Chondrocyte (in vitro differentiated cells): ENCODE data around the gene ARID5B. TPM values are rescaled to one million over a fixed set of nuclear protein-coding genes. Genes with fewer than 3 reads are reported as not detected.
A peak's percentile ranks its signal among the peaks of the same experiment; 100 is the strongest.

Source experiments
- DNase-seq: peaks from one replicate; pipeline ENCODE4 v3.0.0; 2021; ENCODE audit warnings: mixed read lengths, low spot score
- H3K27ac Mint-ChIP-seq: one replicate; pipeline ENCODE4 v1.8.0; 2021; ENCODE audit warnings: mild to moderate bottlenecking, moderate library complexity, mixed read lengths; ENCODE audit not compliant: unreplicated experiment
- H3K27me3 Mint-ChIP-seq: 2 replicates; pipeline ENCODE4 v1.8.0; 2021; ENCODE audit warnings: low read depth, mixed read lengths
- H3K36me3 Mint-ChIP-seq: 2 replicates; pipeline ENCODE4 v1.8.0; 2021; ENCODE audit warnings: low read depth, mixed read lengths
- H3K4me1 Mint-ChIP-seq: 2 replicates; pipeline ENCODE4 v1.8.0; 2021; ENCODE audit warnings: low read depth, mild to moderate bottlenecking, mixed read lengths
- H3K4me3 Mint-ChIP-seq: one replicate; pipeline ENCODE4 v1.8.0; 2021; ENCODE audit warnings: mild to moderate bottlenecking, moderate library complexity, mixed read lengths; ENCODE audit not compliant: unreplicated experiment
- H3K9me3 Mint-ChIP-seq: 2 replicates; pipeline ENCODE4 v1.8.0; 2021; ENCODE audit warnings: low read depth, mixed read lengths
- total RNA-seq: library from RNA; stranded (reverse); gene quantifications from 3 replicates; pipeline ENCODE4 v1.2.1, GENCODE V29; 2021
- TF ChIP-seq, protein P1 (sequence below): fragments of 200-600 bp; sonication (generic); IDR thresholded peaks from 2 replicates; pipeline ENCODE4 v1.5.0; 2021; ENCODE audit warnings: antibody characterized with exemption, mild to moderate bottlenecking, moderate library complexity

ARID5B gene
- total RNA-seq, 1 donor from 2014 or later = 93.6 TPM

DNA sequence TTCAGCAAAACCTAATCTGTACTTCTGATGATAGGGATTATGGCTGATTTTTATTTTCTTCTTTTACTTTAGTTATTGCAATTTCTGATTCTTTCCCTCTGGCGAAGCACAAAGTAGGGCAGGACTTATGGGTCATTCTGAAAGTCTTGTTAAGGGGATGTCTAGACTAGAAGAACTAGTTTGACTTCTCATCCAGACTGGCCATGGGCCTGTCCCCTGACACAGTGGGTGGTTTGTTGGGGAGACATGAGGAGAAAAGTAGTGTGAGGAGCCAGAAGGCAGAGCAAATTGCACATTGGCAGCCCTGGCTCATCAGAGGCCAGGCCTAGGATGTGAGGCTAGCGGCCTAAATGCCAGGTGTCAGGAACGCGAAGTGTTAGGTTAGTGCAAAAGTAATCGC, 214.3 kb downstream of the ARID5B start:
- TF ChIP-seq, protein P1, sequence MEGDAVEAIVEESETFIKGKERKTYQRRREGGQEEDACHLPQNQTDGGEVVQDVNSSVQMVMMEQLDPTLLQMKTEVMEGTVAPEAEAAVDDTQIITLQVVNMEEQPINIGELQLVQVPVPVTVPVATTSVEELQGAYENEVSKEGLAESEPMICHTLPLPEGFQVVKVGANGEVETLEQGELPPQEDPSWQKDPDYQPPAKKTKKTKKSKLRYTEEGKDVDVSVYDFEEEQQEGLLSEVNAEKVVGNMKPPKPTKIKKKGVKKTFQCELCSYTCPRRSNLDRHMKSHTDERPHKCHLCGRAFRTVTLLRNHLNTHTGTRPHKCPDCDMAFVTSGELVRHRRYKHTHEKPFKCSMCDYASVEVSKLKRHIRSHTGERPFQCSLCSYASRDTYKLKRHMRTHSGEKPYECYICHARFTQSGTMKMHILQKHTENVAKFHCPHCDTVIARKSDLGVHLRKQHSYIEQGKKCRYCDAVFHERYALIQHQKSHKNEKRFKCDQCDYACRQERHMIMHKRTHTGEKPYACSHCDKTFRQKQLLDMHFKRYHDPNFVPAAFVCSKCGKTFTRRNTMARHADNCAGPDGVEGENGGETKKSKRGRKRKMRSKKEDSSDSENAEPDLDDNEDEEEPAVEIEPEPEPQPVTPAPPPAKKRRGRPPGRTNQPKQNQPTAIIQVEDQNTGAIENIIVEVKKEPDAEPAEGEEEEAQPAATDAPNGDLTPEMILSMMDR = no peak
- Mint-ChIP-seq H3K36me3 (no peaks in the 10 kb centered on the region), H3K4me1 (peaks cover 5% of the 10 kb centered on the region), H3K27ac (no peak overlapping the region), H3K4me3 (no peak overlapping the region), H3K9me3 (no peaks in the 10 kb centered on the region), H3K27me3 (no peaks in the 10 kb centered on the region)
- DNase-seq = no peak

DNA sequence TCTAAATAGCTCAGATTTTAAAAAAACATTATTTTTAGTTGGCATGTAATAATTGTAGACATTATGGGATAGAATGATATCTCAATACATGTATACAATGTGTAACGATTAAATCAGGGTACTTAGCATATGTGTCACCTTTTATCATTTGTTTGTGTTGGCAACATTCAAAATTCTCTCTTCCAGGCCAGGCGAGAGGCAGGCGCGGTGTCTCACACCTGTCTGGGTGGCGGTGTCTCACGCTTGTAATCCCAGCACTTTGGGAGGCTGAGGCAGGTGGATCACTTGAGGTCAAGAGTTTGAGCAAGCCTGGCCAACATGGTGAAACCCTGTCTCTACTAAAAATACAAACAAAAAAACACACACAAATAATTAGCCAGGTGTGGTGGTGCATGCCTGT, 215.4 kb downstream of the ARID5B start:
- Mint-ChIP-seq H3K36me3 (no peaks in the 10 kb centered on the region), H3K4me1 (peaks cover 5% of the 10 kb centered on the region), H3K9me3 (no peaks in the 10 kb centered on the region), H3K27me3 (no peaks in the 10 kb centered on the region), H3K27ac (no peak overlapping the region), H3K4me3 (no peak overlapping the region)
- TF ChIP-seq, protein P1 = no peak
- DNase-seq = no peak

DNA sequence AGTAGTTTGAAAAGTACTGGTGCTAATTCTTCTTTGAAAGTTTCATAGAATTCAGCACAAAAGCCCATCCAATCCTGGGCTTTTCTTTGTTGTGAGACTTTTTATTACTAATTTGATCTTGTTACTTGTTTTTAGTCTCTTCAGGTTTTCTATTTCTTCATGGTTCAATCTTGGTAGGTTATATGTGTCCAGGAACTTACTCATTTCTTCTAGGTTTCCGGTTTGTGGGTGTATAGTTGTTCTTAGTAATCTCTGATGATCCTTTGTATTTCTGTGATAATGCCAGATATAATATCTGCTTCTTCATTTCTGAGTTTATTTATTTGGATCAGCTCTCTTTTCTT, 219.7 kb downstream of the ARID5B start:
- H3K27ac Mint-ChIP-seq = no peak overlapping the region

DNA sequence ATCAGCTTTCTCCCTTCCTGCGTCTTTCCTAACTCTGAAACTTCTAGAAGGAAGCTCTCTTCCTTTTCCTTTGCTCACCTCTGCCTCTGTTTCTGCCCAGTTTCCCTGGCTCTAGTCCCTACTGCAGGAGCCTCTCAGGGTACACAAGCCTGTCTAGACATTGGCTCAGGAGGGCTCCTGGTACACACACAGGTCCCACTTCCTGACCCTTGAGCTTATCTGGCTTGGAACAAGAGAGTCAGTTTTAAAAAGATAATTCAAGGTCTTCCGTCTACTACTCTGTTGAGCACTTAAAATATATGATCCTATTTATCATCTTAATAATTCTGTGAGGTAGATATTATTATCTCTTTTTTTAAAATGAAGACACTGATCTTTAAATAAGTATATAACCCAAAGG, 226.5 kb downstream of the ARID5B start:
- H3K27ac Mint-ChIP-seq = no peak overlapping the region
- no peak overlapping the region for H3K4me3 Mint-ChIP-seq
- TF ChIP-seq, protein P1 = no peak
- H3K27me3 Mint-ChIP-seq = no peaks in the 10 kb centered on the region
- no peak for DNase-seq
- H3K9me3 Mint-ChIP-seq = peaks cover 13% of the 10 kb centered on the region
- peaks cover 10% of the 10 kb centered on the region for H3K4me1 Mint-ChIP-seq
- peaks cover 2% of the 10 kb centered on the region for H3K36me3 Mint-ChIP-seq

More for the DNA sequence above, 219.7 kb downstream of the ARID5B start:
- Mint-ChIP-seq H3K4me3 (no peak overlapping the region), H3K9me3 (peaks cover 14% of the 10 kb centered on the region), H3K36me3 (peaks cover 4% of the 10 kb centered on the region), H3K4me1 (no peaks in the 10 kb centered on the region), H3K27me3 (no peaks in the 10 kb centered on the region)
- TF ChIP-seq, protein P1 = no peak
- no peak for DNase-seq

DNA sequence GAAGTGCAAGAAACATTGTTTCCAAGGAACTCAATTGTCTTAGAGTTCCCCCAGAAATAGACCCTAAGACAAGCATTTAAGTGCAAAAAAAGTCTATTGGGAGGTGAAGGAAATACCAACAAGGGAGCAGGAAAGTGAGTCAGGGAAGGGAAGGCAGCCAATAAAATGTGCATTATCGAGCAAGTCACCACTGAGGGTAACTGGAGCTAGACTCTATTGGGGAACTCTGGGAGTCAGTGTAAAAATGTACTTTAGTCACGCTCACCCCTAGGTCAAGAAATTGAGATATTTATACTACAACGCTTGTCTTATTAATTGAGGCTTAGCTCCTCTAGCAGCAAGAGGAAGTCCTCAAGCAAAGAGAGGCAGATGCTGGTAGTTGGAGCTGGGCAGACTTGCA, 229.4 kb downstream of the ARID5B start:
- TF ChIP-seq, protein P1 = no peak
- Mint-ChIP-seq H3K4me3 (no peak overlapping the region), H3K27me3 (no peaks in the 10 kb centered on the region), H3K27ac (peak overlapping the region; percentile 50), H3K4me1 (peaks cover 10% of the 10 kb centered on the region), H3K9me3 (peaks cover 8% of the 10 kb centered on the region), H3K36me3 (no peaks in the 10 kb centered on the region)
- DNase-seq = no peak
